Kidney (tissue), 14 donors: ENCODE measurements around the gene TBL1X. TPM values are rescaled to one million over a fixed set of nuclear protein-coding genes. Genes with fewer than 3 reads are reported as not detected.

Experiments used
- DNase-seq, 5 donors: peaks; one replicate each; pipeline ENCODE4 v3.0.0-alpha.2; 2013 to 2020
- FAIRE-seq: peaks from 2 replicates; lab custom pipeline; 2012; peaks lifted over from hg19 to GRCh38; lab: Jason Lieb, UNC
- H3K27ac ChIP-seq, 2 donors: one replicate each; pipeline ENCODE4 v1.7.0; 2013; ENCODE audit warnings: low read depth in 2 of 2, low read length in 2 of 2, inconsistent platforms in 1 of 2
- H3K27me3 ChIP-seq: one replicate; pipeline ENCODE4 v1.7.1; 2013; ENCODE audit warnings: low read length, inconsistent platforms; ENCODE audit not compliant: control insufficient read depth, insufficient read depth
- H3K36me3 ChIP-seq, 3 donors: one replicate each; pipeline versions ENCODE4 v1.7.0 to v1.7.1; 2013; ENCODE audit warnings: low read length in 3 of 3, control low read depth in 1 of 3, inconsistent platforms in 1 of 3; ENCODE audit not compliant: insufficient read depth in 3 of 3, control insufficient read depth in 2 of 3
- H3K4me1 ChIP-seq, 3 donors: one replicate each; pipeline versions ENCODE4 v1.7.0 to v1.7.1; 2013; ENCODE audit warnings: low read length in 3 of 3, inconsistent platforms in 1 of 3, low read depth in 1 of 3; ENCODE audit not compliant: control insufficient read depth in 2 of 3, insufficient read depth in 2 of 3
- H3K4me3 ChIP-seq, 3 donors: one replicate each; pipeline versions ENCODE4 v1.7.0 to v1.8.1; 2013; ENCODE audit warnings: low read length in 3 of 3, control low read depth in 1 of 3, inconsistent platforms in 1 of 3
- H3K9ac ChIP-seq, 3 donors: one replicate each; pipeline versions ENCODE4 v1.7.0 to v1.7.1; 2013; ENCODE audit warnings: low read length in 3 of 3, control low read depth in 1 of 3, inconsistent platforms in 1 of 3
- H3K9me3 ChIP-seq, 3 donors: one replicate each; pipeline versions ENCODE4 v1.7.0 to v1.7.1; 2013; ENCODE audit warnings: low read length in 3 of 3, control low read depth in 1 of 3, inconsistent platforms in 1 of 3; ENCODE audit not compliant: control insufficient read depth in 2 of 3, insufficient read depth in 1 of 3
- intact Hi-C: fragments of 100-400 bp; cut with DNase I; formaldehyde crosslinking; loops from one replicate; pipeline ENCODE4 v1.11.1; 2022
- polyA plus RNA-seq: library from polyadenylated mRNA; stranded (reverse); fragments of 350-450 nt; fragmentation: Illumina TruSeq; extraction: RNeasy Lipid Tissue Mini Kit (QIAGEN cat#74804); gene quantifications from one replicate; pipeline ENCODE4 v1.2.3, GENCODE V29; 2014; ENCODE audit warnings: low read depth, low replicate concordance; ENCODE audit not compliant: insufficient read depth
- total RNA-seq: library from RNA; stranded (reverse); fragmentation: NEBNext Ultra II Directional; extraction: Animal tissue kit (Norgen Biotek cat#: 25700); gene quantifications from one replicate; pipeline ENCODE4 v1.2.1, GENCODE V29; 2021
- TF ChIP-seq, protein P1 (sequence below): IDR thresholded peaks from 3 replicates; pipeline ENCODE4 v1.5.1; 2012; ENCODE audit warnings: mild to moderate bottlenecking, moderate library complexity, borderline replicate concordance; ENCODE audit not compliant: insufficient read depth; ENCODE audit errors: extremely low read depth
- donor health status: control.
- donor health status: control.
- donor health status: control.
- donor health status: control.
- donor health status: control.
- donor health status: DM: yes; HTN: yes; CAD: no.
- donor health status: Normal renal cell carcinoma (clear cell type).

Gene TBL1X
- total and polyA plus RNA-seq, 2 donors from 2014 or later: 12.5 to 43.0 TPM

DNA sequence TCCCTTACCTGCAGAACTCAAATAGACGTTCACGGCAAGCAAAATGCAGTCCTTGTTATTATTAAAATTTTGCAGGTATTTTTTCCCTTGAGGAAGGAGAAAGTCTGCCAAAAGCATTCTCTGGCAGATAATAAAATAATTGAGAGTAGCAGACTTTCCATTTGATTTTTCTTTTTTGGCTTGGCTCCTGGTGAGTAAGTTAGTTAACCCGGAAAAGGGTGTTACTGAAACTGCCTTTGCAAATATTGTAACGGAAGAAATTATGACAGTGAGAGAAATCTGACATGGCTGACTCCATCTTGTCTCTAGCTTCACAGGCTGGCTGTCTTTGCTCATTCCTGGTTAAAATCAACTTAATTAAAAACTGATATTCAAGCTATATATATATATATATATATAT lies 200.3 kb downstream of the TBL1X start:
- TF ChIP-seq, protein P1, sequence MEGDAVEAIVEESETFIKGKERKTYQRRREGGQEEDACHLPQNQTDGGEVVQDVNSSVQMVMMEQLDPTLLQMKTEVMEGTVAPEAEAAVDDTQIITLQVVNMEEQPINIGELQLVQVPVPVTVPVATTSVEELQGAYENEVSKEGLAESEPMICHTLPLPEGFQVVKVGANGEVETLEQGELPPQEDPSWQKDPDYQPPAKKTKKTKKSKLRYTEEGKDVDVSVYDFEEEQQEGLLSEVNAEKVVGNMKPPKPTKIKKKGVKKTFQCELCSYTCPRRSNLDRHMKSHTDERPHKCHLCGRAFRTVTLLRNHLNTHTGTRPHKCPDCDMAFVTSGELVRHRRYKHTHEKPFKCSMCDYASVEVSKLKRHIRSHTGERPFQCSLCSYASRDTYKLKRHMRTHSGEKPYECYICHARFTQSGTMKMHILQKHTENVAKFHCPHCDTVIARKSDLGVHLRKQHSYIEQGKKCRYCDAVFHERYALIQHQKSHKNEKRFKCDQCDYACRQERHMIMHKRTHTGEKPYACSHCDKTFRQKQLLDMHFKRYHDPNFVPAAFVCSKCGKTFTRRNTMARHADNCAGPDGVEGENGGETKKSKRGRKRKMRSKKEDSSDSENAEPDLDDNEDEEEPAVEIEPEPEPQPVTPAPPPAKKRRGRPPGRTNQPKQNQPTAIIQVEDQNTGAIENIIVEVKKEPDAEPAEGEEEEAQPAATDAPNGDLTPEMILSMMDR: no peak
- Histone ChIP-seq H3K27me3 (no peaks in the 10 kb centered on the region), H3K9me3 (no peaks in the 10 kb centered on the region), H3K4me1 (no peaks in the 10 kb centered on the region), H3K4me3 (no peak overlapping the region), H3K9ac (no peak overlapping the region), H3K36me3 (no peaks in the 10 kb centered on the region), H3K27ac (no peak overlapping the region)
- intact Hi-C loops: no loop called here
- DNase-seq (no peak), FAIRE-seq (no peak)

DNA sequence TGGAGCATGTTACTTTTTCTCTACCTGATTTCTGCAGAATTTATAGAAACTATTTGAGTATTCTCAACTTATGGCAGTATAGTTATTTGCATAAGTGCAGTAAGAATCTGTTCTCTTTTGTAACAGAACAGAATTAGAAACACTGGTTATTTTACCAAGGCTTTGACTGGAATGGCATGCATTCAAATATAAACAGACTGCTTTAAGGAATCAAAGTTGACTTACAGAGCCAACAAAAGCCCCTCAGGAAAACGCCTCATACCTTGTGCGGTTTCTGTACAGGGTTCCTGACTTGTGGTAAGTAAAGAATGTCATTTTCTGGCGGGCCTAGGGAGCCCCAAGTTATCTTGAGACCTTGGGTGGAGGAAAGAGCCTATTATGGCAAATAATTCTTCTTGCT lies 203.7 kb downstream of the TBL1X start:
- H3K36me3 ChIP-seq: no peaks in the 10 kb centered on the region
- intact Hi-C loops: no loop called here
- no peak overlapping the region for H3K9ac ChIP-seq
- DNase-seq (no peak), FAIRE-seq (no peak)
- H3K27me3 ChIP-seq: peaks cover 2% of the 10 kb centered on the region
- no peaks in the 10 kb centered on the region for H3K4me1 ChIP-seq
- TF ChIP-seq, protein P1: no peak
- no peak overlapping the region for H3K4me3 ChIP-seq
- no peaks in the 10 kb centered on the region for H3K9me3 ChIP-seq
- no peak overlapping the region for H3K27ac ChIP-seq

DNA sequence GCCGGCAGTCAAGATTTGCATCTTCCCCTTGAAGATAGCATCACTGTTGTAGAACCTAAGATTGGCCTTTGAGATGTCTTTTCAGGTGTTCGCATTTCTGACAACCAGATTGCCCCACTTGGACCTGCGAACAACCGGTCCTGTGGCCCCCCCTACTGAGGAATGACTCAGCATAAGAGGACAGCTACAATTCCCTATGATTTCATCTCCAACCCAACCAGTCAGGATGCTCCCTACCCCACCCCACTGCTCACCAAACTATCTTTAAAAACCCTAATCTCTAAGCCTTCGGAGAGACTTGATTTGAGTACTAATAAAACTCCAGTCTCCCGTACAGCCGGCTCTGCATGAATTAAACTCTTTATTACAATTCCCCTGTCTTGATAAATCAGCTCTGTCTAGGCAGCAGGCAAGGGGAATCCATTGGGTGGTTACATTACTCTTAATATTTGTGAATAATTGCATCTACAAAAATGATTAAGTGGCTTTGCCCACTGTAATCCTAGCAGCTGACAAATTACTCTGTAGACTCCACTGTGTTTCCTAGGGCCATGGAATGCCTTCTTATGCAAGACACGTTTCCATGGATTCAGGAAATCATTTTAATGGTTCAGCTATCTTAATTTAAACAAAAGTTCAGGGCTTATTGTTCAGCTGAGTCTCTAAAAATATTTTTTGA lies 205.4 kb downstream of the TBL1X start:
- H3K27ac ChIP-seq: no peak overlapping the region
- no peaks in the 10 kb centered on the region for H3K4me1 ChIP-seq
- DNase-seq: peak in 2 of 5 donors; percentile 36 to 50
- intact Hi-C loops: no loop called here
- FAIRE-seq: no peak
- H3K27me3 ChIP-seq: peaks cover 2% of the 10 kb centered on the region
- H3K9ac ChIP-seq: no peak overlapping the region
- H3K36me3 ChIP-seq: no peaks in the 10 kb centered on the region
- no peaks in the 10 kb centered on the region for H3K9me3 ChIP-seq
- H3K4me3 ChIP-seq: no peak overlapping the region
- TF ChIP-seq, protein P1: no peak

DNA sequence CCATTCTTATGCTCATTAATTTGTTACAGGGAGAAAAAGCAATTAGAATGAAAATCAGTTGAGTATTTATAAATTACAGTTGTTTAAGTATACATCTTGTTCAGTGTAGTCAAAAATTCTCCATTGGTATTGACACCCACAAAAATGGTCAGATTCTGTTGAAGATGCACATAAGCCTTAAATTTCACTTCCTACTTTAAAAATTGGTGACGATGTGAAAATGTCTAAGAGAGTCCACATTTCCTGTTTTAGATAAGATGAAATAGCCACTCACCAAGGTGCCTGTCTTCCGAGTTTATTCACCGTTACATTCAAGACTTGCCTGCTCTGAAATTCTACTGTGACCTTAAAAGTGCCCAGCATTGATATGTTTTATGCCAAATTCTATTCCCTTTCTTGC lies 207.1 kb downstream of the TBL1X start:
- H3K36me3 ChIP-seq: no peaks in the 10 kb centered on the region
- FAIRE-seq (peak; percentile 6), DNase-seq (no peak)
- TF ChIP-seq, protein P1: no peak
- no peaks in the 10 kb centered on the region for H3K4me1 ChIP-seq
- H3K27ac ChIP-seq: no peak overlapping the region
- intact Hi-C loops: no loop called here
- H3K9me3 ChIP-seq: no peaks in the 10 kb centered on the region
- H3K27me3 ChIP-seq: peaks cover 2% of the 10 kb centered on the region
- H3K9ac ChIP-seq: no peak overlapping the region
- no peak overlapping the region for H3K4me3 ChIP-seq
